Measurements from ENCODE around the gene ATOSA.

DNA sequence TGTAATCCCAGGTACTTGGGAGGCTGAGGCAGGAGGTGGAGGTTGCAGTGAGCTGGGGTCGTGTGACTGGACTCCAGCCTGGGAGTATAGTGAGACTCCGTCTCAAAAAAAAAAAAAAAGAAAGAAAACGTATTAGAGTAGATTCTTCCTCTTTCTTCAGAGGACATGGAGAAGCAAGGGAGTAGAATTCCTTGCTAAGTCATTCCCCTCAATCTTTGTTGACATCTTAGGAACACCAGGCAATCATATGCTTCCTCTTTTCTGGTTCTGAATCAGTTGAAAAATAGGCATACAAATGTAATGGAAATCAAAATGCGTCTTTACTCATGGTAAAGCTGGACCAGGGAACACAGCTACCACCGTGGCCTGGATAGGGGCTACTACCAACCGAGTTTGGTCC, 38.3 kb upstream of the ATOSA start:
- TF ChIP-seq, protein P1, sequence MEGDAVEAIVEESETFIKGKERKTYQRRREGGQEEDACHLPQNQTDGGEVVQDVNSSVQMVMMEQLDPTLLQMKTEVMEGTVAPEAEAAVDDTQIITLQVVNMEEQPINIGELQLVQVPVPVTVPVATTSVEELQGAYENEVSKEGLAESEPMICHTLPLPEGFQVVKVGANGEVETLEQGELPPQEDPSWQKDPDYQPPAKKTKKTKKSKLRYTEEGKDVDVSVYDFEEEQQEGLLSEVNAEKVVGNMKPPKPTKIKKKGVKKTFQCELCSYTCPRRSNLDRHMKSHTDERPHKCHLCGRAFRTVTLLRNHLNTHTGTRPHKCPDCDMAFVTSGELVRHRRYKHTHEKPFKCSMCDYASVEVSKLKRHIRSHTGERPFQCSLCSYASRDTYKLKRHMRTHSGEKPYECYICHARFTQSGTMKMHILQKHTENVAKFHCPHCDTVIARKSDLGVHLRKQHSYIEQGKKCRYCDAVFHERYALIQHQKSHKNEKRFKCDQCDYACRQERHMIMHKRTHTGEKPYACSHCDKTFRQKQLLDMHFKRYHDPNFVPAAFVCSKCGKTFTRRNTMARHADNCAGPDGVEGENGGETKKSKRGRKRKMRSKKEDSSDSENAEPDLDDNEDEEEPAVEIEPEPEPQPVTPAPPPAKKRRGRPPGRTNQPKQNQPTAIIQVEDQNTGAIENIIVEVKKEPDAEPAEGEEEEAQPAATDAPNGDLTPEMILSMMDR (IDR thresholded peaks at IDR 0.05; ENCODE audit: borderline replicate concordance, extremely low read depth, low read length, poor library complexity, severe bottlenecking), result no peak
- TF ChIP-seq EZH2 (IDR thresholded peaks at IDR 0.05; ENCODE audit: borderline replicate concordance, low read depth, low read length, severe bottlenecking), result no peak

Measured in DND-41 (cell line).